CD4-positive, alpha-beta T cell treated with Interleukin-17A for 4 hours (primary cell): ENCODE data around the gene CACNA1C.

ENCODE experiments used
- DNase-seq: peaks from one replicate; pipeline ENCODE4 v3.0.0-alpha.2; 2020; ENCODE audit warnings: mixed read lengths

CACNA1C gene

GRCh38 chr12:2260441-2260840 is 207.7 kb downstream of the CACNA1C start:
- DNase-seq = no peak

GRCh38 chr12:2261708-2262107 is 208.9 kb downstream of the CACNA1C start:
- DNase-seq = no peak

DNA sequence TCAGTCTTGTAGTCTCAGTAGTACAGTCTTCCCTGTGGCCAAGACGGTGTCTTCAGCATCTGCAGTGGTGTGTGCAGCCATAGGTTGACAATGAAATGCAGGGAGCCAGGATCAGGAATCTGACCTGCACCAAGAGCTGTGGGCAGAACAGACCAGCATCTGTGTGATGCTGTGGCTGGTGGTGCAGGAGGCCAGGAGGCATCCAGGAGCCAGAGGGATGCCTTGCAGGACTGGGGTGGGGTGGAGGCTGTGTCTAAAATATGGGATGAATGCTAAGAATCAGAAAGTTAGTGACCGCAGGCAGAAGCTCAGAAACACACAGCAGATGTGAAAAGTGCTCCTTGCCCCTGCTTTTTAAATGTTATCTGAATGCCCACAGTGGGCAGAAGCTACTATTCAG is 209.7 kb downstream of the CACNA1C start:
- no peak for DNase-seq

GRCh38 chr12:2263901-2264300 is 211.1 kb downstream of the CACNA1C start:
- no peak for DNase-seq

- no peak for DNase-seq
Observed at GRCh38 chr12:2264651-2265232, 212.0 kb downstream of the CACNA1C start.

DNA sequence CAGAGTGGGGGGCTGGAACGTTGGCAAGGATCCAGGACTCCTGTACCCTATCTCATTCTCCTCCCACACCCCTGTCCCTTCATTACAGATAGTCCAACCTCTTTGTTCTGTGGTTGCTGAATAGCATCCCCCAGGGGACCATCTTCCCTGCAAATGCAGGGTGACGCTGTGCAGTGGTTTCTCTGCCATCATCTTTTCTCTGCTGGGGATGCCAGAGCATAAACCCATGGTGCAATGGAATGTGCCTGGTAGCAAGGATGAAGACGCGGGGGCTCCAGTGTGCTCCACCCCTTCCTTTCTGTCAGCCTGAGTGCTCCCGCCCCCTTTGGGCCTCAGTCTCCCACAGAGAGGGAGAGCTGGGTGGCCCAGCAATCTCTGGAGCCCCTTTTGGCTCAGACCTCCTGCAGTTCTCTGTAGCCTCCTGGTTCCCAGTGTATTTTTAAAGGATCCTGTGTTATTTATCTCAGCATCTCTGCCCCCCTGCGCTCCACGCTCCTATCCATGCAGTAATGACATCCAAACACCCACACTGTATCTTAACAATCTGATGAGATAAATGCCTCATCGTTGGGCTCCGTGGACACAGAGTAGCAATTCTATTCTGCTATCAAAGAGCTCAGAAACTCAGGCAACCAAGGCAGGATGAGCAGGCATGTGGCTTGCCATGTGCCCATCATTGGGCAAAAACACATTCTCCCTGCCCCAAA is 212.8 kb downstream of the CACNA1C start:
- no peak for DNase-seq

- no peak for DNase-seq
Observed at GRCh38 chr12:2266666-2267620, 214.2 kb downstream of the CACNA1C start.

DNA sequence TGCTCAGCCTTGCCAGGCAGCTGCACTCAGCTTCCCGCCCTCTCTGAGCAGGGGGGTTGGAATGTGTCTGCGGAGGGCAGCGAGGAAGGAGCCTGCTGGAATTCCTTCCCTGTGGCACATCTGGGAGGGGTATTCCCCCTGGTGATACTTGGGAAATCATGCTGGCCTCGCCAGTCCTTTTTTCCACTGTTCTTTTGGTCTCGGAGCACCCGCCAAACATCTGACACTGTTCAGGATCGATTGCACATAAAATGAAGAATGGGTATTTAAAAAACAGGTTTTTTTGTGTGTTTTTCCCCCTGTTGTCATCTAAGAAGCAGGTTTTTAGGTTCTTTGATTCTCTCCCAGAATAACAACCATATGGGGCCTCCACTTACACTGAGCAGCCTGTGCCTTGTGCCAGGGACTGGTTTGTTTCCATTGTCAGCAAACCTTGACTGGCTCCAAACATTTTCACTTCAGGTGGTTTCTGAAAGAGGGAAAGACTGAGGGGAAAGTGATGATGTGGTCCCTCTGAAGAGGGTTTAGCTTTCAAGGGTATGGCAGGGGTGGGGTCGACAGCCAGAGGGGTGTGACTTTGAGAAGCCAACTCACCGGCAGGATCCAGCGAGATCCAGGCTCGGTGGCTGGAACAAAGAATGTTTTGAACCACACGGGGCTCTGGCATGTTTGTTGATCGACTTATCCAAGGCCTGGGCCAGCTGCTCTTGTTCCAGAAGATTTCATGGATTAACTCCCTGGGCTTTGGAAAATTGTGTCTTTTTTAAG is 215.1 kb downstream of the CACNA1C start:
- DNase-seq = no peak

DNA sequence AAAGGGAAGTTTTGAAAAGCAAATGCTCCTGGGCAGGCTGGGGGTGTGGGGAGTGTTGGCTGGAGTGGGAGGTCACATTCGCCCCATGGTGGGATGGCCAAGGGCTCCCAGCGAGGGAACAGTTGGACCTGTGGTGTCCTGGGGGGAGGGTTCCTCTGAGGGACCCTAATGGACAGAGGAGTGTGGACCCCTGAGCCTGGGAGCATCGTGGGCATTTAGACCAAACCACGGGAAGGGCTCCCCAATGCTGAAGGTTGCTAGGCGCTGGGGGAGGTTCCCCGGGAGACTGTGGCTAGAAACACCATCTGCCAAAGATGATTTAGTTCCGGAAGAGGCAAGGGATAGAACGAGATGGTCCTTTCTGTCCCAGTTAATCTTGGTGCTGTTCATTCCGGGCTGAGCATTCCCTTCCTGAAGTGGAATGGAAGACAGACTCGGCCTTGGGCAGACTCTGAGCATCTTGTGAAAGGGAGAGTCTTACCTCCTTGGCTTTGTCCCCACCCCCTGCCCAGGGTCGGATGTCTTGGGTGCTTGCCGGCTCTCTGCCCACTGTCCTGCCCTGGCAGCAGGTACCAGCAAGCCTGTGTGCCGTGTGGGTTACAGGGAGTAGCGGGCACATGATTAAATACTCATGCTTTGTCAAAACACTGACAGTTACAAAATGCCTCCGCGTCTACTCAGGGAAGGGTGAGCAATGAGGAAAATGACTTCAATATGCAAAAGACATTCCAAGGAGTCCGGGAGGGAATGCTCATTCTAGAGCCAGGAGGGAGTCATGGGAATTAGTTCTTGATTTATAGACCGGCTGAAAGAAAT is 215.9 kb downstream of the CACNA1C start:
- no peak for DNase-seq

DNA sequence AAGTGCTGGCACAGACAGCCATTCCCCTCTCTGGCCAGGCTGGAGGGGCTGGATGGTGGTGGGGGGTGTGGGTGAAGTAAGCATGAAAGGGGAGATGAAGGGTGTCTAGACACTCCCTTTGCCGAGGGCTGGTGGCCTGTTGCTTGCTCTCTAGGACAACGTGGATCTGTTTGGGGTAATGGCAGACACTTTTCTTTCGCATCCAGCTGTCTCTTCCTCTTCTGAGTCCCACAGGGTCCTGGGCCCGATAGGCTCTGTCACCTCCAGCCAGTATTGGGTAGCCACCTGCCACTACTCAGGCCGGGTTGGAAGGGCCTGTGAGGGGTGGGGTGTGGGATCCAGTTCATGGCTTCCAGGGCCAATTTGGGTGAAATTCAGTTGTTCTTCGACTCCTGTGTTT is 218.1 kb downstream of the CACNA1C start:
- no peak for DNase-seq

DNA sequence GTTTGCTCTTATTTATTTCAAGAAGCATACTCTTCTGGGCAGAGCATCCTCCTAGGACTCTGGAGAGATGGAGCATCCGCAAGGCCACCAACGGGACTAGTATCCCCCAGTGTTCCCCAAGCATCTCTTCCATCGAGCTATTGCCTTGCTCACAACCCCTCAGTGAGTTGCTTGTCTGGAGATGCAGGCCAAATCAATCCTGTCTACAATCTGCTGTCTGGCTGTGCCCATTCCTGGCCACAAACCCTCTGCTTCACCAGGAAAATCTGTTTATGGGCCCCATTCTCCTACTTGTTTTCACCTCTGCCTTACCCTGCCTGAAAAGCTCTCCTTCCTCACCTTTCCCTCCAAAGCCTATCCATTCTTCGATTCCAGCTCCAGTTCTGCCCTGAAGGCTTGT is 219.2 kb downstream of the CACNA1C start:
- no peak for DNase-seq

GRCh38 chr12:2273288-2273687 is 220.5 kb downstream of the CACNA1C start:
- DNase-seq = no peak

- DNase-seq = no peak
Observed at GRCh38 chr12:2273751-2274150, 221.0 kb downstream of the CACNA1C start.

DNA sequence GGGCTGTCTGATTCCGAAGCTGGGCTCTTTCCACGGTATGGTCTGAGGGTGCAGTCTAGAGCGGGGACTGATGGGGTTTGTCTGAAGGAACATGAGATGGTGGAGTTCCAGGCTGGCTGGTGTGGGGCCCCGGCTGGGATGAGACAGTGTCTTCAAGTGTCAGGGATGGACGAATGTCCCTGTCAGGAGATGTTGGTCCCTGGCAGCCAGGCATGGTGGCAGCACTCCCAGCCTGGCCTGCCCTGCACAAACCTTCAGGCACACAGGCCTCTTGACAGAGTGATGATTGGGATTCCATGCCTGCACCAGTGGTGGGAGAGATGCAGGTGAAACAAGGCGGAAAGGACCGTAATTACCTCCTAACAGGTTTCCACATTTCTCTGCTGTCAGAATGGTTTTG is 221.9 kb downstream of the CACNA1C start:
- DNase-seq = no peak

DNA sequence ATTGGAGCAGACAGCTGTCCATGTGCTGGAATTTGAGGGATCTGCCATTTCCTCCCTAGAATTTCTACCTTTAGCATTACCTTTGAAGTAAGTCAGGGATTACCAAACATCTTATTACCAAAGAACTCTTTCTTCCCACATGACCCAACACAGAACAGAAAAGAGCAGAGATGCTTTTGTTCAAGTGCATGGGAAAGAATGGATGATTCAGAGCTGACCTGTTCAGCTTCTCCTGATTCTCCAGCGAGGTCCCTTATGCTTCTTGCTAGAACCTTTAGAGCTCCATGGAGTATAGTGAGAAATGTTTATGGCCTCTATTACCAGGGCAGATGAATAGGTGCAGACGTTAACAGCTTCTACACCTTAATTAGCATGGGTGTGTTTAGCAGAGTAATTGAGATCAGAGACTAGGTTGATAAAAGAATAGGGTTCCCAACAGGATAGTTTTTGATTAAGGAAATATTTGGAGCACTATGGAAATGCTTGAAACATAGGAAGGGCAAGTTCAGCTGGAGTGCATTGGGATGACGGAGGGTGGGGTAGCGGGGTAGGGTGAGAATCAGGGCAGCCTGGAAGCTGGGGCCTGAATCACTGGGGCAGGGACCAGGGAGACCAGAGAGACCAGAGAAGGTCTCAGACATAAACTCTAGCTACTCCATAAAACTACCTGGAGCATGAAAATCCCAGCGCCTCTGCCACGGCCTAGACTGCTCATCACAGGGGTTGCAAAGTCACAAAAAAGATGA is 223.7 kb downstream of the CACNA1C start:
- no peak for DNase-seq

- DNase-seq = no peak
Observed at GRCh38 chr12:2277492-2278155, 224.8 kb downstream of the CACNA1C start.

DNA sequence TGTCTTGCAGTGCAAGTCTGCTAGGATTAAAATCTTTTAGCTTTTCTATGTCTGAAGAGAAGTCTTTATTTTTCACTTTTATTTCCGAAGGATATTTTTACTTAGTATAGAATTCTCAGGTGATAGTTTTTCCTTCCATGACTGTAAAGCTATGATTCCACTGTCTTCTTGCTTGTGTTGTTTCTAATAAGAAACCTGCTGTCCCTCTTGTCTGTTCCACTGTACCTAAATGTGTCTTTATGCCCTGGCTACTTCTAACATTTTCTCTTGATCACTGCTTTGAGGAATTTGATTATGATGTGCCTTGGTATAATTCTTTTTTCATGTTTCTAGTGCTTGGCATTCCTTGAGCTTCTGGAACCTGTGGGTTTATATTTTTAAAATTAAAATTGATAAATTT is 228.7 kb downstream of the CACNA1C start:
- DNase-seq = no peak

DNA sequence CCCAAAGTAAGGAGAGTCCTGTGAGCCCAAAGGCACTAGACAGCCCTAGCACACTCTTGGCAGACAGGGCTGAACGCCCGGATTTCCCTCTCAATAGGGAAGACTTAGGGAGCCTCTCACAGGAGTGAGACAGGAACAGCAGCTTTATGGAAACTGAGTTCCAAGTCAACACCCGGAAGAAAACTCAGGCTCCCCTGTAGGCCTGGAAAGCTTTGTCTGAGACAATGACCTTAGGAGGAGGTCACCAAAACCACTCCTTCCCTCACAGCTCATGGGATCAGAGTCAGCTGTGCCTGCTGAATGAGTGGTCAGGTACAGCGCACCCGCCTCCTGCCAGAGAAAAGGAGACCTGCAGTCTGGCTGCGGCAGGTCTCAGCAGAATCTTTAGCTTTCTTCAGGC is 229.5 kb downstream of the CACNA1C start:
- no peak for DNase-seq

DNA sequence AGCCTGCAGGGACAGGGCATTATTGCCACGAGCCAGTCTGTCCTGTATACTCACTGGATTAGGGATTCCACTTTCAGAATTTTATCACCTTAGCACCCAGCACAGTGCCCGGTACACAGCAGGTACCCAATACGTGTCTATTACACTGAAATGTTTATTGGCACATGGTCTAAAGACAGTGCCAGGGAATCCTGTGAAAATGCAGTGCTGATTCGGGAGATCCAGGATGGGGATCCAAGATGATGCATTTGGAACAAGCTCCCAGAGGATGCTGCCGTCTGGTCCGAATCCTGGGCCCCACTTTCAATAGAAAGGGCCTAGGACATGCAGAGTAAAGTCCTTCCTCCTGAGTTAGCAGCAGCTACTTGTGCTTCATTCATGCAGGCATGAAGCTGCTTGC is 230.7 kb downstream of the CACNA1C start:
- DNase-seq = no peak

GRCh38 chr12:2283916-2284315 is 231.1 kb downstream of the CACNA1C start:
- no peak for DNase-seq

GRCh38 chr12:2284321-2284813 is 231.6 kb downstream of the CACNA1C start:
- no peak for DNase-seq
